Activated naive CD4-positive, alpha-beta T cell treated with anti-CD3 and anti-CD28 coated beads, Interleukin-2, amount 50 U/mL, for 24 hours (primary cell): ENCODE data around the gene STUM.

Experiments used
- H3K27ac Mint-ChIP-seq: one replicate; pipeline ENCODE4 v1.8.0; 2021; ENCODE audit warnings: mild to moderate bottlenecking, mixed read lengths
- H3K27me3 Mint-ChIP-seq: one replicate; pipeline ENCODE4 v1.8.0; 2021; ENCODE audit warnings: mixed read lengths
- H3K36me3 Mint-ChIP-seq: one replicate; pipeline ENCODE4 v1.8.0; 2021; ENCODE audit warnings: mixed read lengths
- H3K4me1 Mint-ChIP-seq: one replicate; pipeline ENCODE4 v1.8.0; 2021; ENCODE audit warnings: mixed read lengths
- H3K4me3 Mint-ChIP-seq: one replicate; pipeline ENCODE4 v1.8.0; 2021; ENCODE audit warnings: mild to moderate bottlenecking, mixed read lengths
- H3K9me3 Mint-ChIP-seq: one replicate; pipeline ENCODE4 v1.8.0; 2021; ENCODE audit warnings: mixed read lengths

The STUM gene

DNA sequence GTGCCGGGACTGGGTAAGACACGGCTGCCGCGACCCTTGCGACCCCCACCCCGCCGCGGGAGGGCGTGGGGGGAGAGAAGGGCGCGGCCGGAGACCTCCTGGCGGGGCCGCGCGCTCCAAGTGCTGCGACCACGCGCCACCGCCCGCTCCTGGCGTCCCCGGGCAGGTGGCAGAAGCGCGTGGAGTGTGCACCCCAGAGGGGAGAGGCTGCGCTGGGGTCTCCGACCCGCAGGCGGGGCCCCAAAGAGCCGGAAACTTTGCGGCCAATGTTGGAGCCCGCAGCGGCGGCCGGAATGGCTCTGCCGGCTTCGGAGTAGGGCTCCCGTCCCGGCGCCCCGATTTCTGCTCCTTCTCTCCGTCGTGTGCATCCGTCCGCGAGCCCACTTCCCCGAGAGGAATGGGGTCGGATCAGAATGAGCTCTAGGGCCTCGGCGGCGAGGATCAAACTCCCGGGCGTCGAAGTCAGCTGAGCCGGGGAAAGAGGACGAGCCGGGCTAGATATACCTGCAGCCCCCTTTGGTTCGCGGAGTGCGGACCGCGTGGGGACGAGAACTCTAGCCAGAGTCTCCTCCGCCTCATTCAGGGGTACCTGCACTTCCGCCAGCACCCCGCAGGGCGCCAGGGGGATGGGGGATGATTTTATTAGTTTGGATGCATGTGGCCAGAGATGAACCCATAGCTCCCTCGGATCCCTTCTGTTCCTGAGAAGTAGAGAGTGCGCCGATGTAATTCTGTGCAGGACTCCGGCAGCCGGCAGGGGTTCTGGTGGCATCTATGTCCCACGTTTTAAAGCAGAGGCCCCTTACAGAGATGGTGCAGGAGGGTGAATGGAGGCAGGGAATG is 751 bp downstream of the STUM start:
- H3K4me1 Mint-ChIP-seq = peaks cover 15% of the 10 kb centered on the region
- no peaks in the 10 kb centered on the region for H3K36me3 Mint-ChIP-seq
- H3K4me3 Mint-ChIP-seq = peak overlapping the region; percentile 77
- no peaks in the 10 kb centered on the region for H3K9me3 Mint-ChIP-seq
- no peak overlapping the region for H3K27ac Mint-ChIP-seq
- H3K27me3 Mint-ChIP-seq = peaks cover 34% of the 10 kb centered on the region

GRCh38 chr1:226549937-226550671 is 1.5 kb downstream of the STUM start:
- Mint-ChIP-seq H3K4me3 (peak overlapping the region; percentile 77), H3K27ac (no peak overlapping the region), H3K4me1 (peaks cover 15% of the 10 kb centered on the region), H3K36me3 (no peaks in the 10 kb centered on the region), H3K27me3 (peaks cover 39% of the 10 kb centered on the region), H3K9me3 (no peaks in the 10 kb centered on the region)

GRCh38 chr1:226550672-226551041 is 2.1 kb downstream of the STUM start:
- H3K4me3 Mint-ChIP-seq = peak overlapping the region; percentile 77
- H3K27ac Mint-ChIP-seq = no peak overlapping the region
- peaks cover 43% of the 10 kb centered on the region for H3K27me3 Mint-ChIP-seq
- H3K9me3 Mint-ChIP-seq = no peaks in the 10 kb centered on the region
- H3K36me3 Mint-ChIP-seq = no peaks in the 10 kb centered on the region
- H3K4me1 Mint-ChIP-seq = peaks cover 15% of the 10 kb centered on the region

DNA sequence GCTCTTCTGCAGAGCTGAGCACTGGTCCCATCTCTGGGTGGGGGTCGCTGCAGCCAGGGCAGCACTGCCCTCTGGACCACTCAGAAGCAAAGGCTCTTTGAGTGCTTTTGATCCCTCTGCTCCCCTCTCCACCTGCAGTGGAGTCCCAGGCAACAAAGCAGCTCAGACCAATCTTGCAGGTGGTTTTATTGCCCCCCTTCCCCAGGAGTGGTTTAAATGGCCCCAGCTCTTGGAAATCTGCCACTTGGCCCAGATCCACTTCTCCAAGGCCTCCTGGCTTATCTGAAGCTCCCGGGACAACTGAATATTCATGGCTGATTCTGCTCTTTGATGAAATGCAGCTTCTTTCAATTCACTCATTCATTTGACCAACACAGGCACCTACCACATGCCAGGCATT is 2.7 kb downstream of the STUM start:
- Mint-ChIP-seq H3K4me3 (no peak overlapping the region), H3K9me3 (no peaks in the 10 kb centered on the region), H3K4me1 (peaks cover 15% of the 10 kb centered on the region), H3K27ac (no peak overlapping the region), H3K36me3 (no peaks in the 10 kb centered on the region), H3K27me3 (peaks cover 43% of the 10 kb centered on the region)

GRCh38 chr1:226552061-226552460 is 3.5 kb downstream of the STUM start:
- H3K27ac Mint-ChIP-seq = no peak overlapping the region
- H3K4me1 Mint-ChIP-seq = peaks cover 15% of the 10 kb centered on the region
- H3K36me3 Mint-ChIP-seq = no peaks in the 10 kb centered on the region
- peaks cover 45% of the 10 kb centered on the region for H3K27me3 Mint-ChIP-seq
- H3K4me3 Mint-ChIP-seq = no peak overlapping the region
- no peaks in the 10 kb centered on the region for H3K9me3 Mint-ChIP-seq

DNA sequence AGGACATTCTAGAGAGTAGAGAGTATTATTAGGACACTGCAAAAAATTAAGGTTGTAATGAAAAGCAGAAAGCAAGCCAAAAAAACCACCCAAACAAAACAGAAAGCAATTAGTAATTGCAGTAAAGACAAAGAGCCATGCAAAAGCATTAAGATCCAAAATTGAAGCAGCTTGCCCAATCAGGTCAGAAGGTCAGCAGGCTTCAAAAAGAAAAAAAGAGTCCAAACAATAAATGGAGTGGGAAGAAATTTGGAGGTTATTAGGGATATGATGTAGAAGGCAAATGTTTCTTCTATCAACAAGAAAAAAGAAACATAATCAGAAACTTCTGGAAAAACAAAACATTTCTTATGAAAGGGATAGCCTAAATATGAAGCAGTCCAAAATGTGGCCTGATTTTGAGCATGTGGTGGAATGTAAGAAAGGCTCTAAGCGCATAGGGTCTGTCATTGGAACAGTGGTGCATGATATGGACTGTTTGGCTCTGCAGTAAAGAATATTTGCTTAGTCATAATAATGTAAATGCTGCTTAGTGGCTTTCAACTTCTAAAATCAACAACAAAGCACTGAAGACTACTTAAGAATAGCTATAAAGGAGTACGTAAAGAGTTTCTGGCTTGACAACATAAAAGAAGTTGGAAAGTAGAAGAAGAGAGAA is 4.8 kb downstream of the STUM start:
- Mint-ChIP-seq H3K36me3 (no peaks in the 10 kb centered on the region), H3K27ac (no peak overlapping the region), H3K4me3 (no peak overlapping the region), H3K9me3 (no peaks in the 10 kb centered on the region), H3K27me3 (peaks cover 43% of the 10 kb centered on the region), H3K4me1 (peaks cover 10% of the 10 kb centered on the region)

GRCh38 chr1:226553924-226554282 is 5.3 kb downstream of the STUM start:
- Mint-ChIP-seq H3K27me3 (peaks cover 43% of the 10 kb centered on the region), H3K4me1 (peaks cover 10% of the 10 kb centered on the region), H3K27ac (no peak overlapping the region), H3K36me3 (no peaks in the 10 kb centered on the region), H3K4me3 (no peak overlapping the region), H3K9me3 (no peaks in the 10 kb centered on the region)

DNA sequence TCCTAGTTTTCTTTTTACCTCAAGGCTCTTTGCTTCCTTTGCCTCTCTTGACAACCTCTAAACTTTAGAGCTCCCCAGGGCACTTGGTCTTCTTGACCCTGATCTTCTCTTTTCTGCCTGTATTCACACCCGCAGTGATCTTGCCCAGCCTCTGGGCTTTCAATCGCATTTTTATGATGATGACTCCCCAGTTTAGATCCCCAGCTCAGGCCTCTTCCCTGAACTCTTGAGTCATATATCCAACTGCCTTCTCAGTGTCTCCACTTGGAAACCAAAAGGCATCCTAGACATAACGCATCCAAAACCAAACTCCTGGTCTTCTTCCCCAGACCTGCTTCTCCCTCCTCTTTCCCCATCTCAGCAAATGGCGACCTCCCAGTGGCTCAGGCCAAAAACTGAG is 6.5 kb downstream of the STUM start:
- Mint-ChIP-seq H3K36me3 (no peaks in the 10 kb centered on the region), H3K27me3 (peaks cover 38% of the 10 kb centered on the region)

DNA sequence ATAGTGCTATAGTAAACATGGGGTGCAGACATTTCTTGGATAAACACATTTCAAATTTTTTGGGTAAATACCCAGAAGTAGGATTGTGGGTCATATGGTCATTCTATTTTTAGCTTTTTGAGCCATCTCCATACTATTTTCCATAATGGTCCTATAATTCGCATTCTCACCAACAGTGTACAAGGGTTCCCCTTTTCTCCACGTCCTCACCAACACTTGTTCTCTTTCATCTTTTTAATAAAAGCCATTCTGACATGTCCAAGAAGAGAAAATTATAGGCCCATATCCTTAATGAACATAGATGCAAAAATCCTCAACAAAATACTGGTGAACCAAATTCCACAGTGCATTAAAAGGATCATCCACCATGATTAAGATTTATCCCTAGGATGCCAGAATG is 8.9 kb downstream of the STUM start:
- H3K4me1 Mint-ChIP-seq = no peaks in the 10 kb centered on the region
- no peaks in the 10 kb centered on the region for H3K36me3 Mint-ChIP-seq
- peaks cover 22% of the 10 kb centered on the region for H3K27me3 Mint-ChIP-seq
- H3K27ac Mint-ChIP-seq = no peak overlapping the region
- no peaks in the 10 kb centered on the region for H3K9me3 Mint-ChIP-seq
- no peak overlapping the region for H3K4me3 Mint-ChIP-seq

More for the DNA sequence above, 6.5 kb downstream of the STUM start:
- H3K27ac Mint-ChIP-seq = no peak overlapping the region
- no peak overlapping the region for H3K4me3 Mint-ChIP-seq
- peaks cover 4% of the 10 kb centered on the region for H3K4me1 Mint-ChIP-seq
- no peaks in the 10 kb centered on the region for H3K9me3 Mint-ChIP-seq

DNA sequence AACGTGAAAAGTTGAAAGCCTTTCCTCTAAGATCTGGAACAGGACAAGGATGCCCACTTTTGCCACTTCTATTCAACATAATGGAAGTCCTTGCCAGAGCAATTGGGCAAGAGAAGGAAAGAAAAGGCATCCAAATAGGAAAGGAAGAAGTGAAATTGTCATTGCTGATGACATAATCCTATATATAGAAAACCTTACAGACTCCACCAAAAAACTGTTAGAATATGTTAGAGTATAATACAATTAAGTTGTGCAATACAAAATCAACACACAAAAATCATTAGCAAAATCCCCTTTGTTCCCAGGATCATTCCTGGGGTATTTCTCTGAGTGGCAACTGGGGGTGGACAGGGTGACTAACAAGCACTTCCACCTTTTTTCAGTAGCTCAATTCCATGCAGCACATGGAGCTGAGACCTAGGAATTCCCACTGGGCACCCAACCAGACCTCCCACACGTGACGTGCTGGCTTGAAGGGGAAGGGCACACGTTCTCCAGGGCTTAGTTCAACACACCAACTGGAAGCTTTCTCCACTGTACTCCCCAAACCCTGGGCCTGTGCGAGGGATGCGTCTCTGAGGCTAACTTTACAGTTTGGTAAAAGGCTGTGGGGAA is 9.6 kb downstream of the STUM start:
- Mint-ChIP-seq H3K36me3 (no peaks in the 10 kb centered on the region), H3K4me3 (no peak overlapping the region), H3K27ac (no peak overlapping the region), H3K4me1 (no peaks in the 10 kb centered on the region), H3K9me3 (no peaks in the 10 kb centered on the region), H3K27me3 (peaks cover 14% of the 10 kb centered on the region)

DNA sequence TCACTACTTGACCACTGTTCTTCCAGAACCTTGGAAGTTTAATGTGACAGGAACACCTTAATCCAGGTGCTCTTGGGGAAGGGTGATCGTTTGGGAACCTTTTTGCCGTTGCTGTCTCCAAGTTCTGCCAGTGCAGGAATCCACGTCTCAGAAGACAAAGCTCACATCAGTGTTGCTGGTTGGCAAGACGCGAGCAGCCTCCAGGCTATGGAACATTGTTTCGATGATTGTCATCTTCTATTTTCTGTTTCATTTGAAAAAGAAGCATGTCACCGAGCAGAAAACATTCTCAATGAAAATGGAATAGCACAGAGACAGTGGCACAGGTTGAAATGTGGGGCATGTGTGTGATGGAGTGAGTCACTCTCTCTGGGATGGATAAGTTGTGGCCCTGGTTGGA is 11.7 kb downstream of the STUM start:
- Mint-ChIP-seq H3K27ac (no peak overlapping the region), H3K9me3 (no peaks in the 10 kb centered on the region), H3K27me3 (peaks cover 6% of the 10 kb centered on the region), H3K4me1 (no peaks in the 10 kb centered on the region), H3K4me3 (no peak overlapping the region), H3K36me3 (no peaks in the 10 kb centered on the region)

DNA sequence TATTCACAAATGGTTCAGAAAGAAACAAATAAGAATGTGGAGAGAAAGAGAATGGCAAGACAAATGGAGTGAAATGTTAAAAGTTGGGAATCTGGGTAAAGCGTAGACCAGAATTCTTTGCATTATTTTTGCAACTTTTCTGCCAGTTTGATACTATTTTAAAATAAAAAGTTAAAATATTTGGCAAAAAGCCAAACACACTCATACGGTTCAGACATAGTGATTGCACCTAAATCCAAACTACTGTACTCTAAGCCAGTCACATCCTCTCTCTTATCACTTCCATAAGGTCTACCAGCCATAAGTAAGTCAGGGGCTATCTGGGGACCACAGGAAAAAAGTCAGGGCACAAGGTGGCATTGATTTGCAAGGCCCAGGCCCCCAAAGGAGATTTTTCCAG is 14.4 kb downstream of the STUM start:
- H3K36me3 Mint-ChIP-seq = no peaks in the 10 kb centered on the region
- no peak overlapping the region for H3K27ac Mint-ChIP-seq
- H3K4me3 Mint-ChIP-seq = no peak overlapping the region
- H3K27me3 Mint-ChIP-seq = no peaks in the 10 kb centered on the region
- no peaks in the 10 kb centered on the region for H3K4me1 Mint-ChIP-seq
- no peaks in the 10 kb centered on the region for H3K9me3 Mint-ChIP-seq

- Mint-ChIP-seq H3K27ac (no peak overlapping the region), H3K27me3 (no peaks in the 10 kb centered on the region), H3K4me1 (no peaks in the 10 kb centered on the region), H3K4me3 (no peak overlapping the region), H3K36me3 (no peaks in the 10 kb centered on the region), H3K9me3 (no peaks in the 10 kb centered on the region)
Observed at GRCh38 chr1:226563666-226564065, 15.1 kb downstream of the STUM start.

GRCh38 chr1:226565476-226565875 is 16.9 kb downstream of the STUM start:
- H3K27ac Mint-ChIP-seq = no peak overlapping the region
- no peaks in the 10 kb centered on the region for H3K36me3 Mint-ChIP-seq
- no peaks in the 10 kb centered on the region for H3K27me3 Mint-ChIP-seq
- no peaks in the 10 kb centered on the region for H3K4me1 Mint-ChIP-seq
- no peak overlapping the region for H3K4me3 Mint-ChIP-seq
- H3K9me3 Mint-ChIP-seq = no peaks in the 10 kb centered on the region

- Mint-ChIP-seq H3K4me1 (no peaks in the 10 kb centered on the region), H3K4me3 (no peak overlapping the region), H3K27me3 (no peaks in the 10 kb centered on the region), H3K9me3 (no peaks in the 10 kb centered on the region), H3K27ac (no peak overlapping the region), H3K36me3 (no peaks in the 10 kb centered on the region)
Observed at GRCh38 chr1:226566234-226566633, 17.7 kb downstream of the STUM start.

DNA sequence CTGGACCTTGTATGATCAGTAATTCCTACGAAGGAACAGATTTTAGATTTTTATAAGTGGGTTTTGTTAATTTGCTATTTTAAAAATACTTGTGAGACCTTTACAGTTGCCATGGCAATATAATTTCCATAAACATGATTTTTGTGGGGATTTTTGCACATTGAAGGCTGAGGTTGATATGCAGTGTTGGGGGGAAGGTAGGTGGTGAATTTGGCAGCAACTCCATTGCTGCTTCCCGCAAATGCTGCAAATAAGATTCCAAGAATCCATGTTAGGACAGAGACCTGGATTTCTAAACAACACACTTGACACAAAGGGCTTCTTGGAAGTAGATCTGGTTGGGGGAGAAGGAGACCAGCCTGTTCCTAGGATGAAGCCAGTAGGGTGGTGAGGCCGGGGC is 18.2 kb downstream of the STUM start:
- no peaks in the 10 kb centered on the region for H3K36me3 Mint-ChIP-seq
- H3K4me3 Mint-ChIP-seq = no peak overlapping the region
- H3K27me3 Mint-ChIP-seq = no peaks in the 10 kb centered on the region
- H3K4me1 Mint-ChIP-seq = no peaks in the 10 kb centered on the region
- no peak overlapping the region for H3K27ac Mint-ChIP-seq
- H3K9me3 Mint-ChIP-seq = no peaks in the 10 kb centered on the region
